CD4-positive, alpha-beta T cell treated with Interleukin-4 for 4 hours (primary cell): ENCODE measurements around the gene KLHDC1.
"Not testable (repeated sequence)": the region's sequence is repeated elsewhere in the genome, so short reads cannot be mapped to it uniquely, and the experiment has no call there.

Source experiments
- DNase-seq: peaks from one replicate; pipeline ENCODE4 v3.0.0-alpha.2; 2020

KLHDC1 gene

GRCh38 chr14:49732896-49733295, 40.0 kb downstream of the KLHDC1 start:
- no peak for DNase-seq

DNA sequence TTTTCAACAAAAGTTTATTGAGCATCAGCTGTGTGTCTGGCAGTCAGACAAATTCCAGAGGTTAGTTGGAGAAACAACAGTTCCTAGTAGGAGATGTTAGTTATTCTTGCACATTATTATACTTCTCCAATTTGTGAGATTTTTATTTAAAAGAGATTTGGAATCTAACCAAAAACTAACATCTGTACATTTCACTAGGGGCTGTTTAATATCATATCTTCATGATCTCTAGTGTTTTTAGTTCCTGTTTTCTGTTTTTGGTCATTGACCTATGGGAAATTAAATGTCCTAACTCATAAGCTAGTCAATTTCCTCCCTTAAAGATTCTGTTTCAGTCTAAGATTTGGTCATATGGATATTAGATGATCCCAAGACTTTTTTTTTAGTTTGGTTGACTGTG, 40.9 kb downstream of the KLHDC1 start:
- DNase-seq = no peak

DNA sequence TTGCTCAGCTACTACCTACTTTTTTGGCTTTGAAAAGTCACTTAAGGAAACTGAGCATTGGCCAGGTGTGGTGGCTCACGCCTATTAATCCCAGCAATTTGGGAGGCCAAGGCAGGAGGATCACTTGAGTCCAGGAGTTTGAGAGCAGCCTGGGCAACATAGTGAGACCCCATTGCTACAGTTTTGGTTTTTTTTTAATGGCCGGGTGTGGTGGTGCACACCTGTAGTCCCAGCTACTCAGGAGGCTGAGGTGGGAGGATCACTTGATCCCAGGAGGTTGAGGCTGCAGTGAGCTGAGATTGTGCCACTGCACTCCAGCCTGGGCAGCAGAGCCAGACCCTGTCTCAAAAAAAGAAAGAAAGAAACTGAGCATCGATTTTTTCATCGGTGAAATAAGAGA, 42.7 kb downstream of the KLHDC1 start:
- not testable (repeated sequence) for DNase-seq

DNA sequence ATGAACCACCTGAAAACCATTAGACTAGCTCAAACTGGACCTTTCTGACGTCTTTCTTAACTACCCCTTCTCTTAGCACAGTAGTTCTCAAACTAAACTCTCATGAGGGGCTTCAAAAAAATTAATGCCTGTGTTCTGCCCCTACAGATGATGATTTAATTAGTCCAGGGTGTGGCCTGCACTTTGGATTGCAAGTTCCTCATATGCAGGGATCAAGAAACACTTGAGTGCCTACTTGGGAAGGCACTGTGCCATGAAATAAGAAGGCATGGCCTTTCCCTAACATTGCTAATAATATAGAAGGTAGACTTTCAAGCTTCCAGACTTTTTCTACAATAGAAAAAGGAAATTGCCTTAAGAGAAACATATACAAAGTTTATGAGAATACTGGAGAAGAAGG, 52.3 kb downstream of the KLHDC1 start:
- DNase-seq = no peak

DNA sequence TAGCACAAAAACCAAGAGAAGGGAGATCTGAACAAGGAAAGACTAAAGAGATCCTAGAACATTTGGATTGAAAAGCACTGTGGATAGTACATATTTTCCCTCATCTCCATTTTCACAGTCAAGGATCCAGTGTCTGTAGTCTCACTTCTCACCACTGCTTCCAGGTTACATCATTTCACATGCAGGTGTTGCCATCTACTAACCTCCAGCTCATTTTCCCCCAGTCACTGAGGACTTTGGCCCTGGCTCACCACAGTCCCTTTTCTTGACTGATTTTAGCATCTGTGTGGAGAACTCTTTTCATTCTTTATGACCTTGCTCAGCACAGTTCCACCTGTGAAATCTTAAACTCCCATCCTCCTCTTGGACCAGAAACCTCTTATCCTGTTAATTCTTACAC, 53.6 kb downstream of the KLHDC1 start:
- DNase-seq = not testable (repeated sequence)

DNA sequence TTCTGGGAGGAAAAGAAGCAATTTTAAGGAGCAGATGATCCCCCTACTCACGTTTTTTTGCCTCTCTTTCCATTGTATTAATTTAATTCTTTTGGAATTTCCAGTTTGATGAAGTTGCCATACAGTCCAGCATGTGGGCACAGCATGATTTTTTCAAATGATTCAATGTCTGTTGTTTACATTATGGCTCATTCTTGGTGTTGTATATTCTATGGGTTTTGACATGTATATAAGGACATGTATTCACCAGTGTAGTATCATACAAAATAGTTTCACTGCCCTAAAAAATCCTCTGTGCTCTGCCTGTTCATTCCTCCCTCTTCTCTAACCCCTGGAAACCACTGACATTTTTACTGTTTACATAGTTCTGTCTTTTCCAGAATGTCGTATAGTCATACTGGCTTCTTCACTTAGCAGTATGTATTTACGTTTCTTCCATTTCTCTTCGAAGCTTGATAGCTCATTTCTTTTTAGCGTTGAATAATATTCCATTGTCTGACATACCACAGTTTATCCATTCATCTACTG, 61.7 kb downstream of the KLHDC1 start:
- DNase-seq = no peak

- DNase-seq = no peak
Measured at GRCh38 chr14:49755378-49755777, 62.5 kb downstream of the KLHDC1 start.

GRCh38 chr14:49761839-49762551, 69.1 kb downstream of the KLHDC1 start:
- no peak for DNase-seq

- no peak for DNase-seq
Measured at GRCh38 chr14:49766839-49767238, 73.9 kb downstream of the KLHDC1 start.

GRCh38 chr14:49767270-49767570, 74.3 kb downstream of the KLHDC1 start:
- DNase-seq = no peak

DNA sequence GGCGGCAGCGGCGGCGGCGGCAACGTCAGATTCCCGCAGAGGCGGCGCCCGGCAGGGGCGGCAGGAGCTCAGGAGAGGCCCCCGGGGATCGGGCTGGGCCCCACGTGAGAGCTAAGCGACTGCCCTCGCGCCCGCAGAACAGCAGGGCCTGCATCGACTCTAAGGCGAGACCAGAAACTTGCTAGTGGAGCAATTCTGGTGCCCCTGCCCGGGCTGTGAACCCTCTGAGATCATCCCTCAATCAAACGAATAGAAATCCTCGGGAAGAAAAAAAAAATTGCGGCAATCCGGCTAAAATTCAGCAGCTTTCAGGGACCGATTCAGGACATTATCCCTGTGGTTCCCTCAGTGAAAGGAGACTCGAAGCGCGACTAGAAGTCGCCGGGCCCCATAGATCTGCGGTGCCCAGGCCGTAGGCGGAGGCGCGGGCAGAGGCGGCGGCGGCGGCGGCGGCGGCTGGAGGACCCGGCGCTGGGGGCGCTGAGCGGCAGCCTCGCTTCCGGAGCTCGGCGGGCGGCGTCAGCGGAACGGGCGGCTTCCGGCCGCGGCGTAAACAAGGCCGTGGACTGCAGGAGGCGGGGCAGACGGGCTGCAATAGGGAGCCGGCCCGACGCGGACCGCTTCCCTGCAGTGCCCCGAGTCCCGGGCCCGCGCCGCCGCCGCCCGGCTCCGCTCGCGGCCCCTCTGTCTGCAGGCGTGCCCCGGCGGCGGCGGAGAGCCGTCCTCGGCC, 74.8 kb downstream of the KLHDC1 start, which contains the start of gene KLHDC2:
TSS of gene KLHDC2 (plus strand) at position 583 of the 730 bp plus-strand sequence. CDS start 316 bp downstream, outside the sequence.
- peak; percentile 89 for DNase-seq

DNA sequence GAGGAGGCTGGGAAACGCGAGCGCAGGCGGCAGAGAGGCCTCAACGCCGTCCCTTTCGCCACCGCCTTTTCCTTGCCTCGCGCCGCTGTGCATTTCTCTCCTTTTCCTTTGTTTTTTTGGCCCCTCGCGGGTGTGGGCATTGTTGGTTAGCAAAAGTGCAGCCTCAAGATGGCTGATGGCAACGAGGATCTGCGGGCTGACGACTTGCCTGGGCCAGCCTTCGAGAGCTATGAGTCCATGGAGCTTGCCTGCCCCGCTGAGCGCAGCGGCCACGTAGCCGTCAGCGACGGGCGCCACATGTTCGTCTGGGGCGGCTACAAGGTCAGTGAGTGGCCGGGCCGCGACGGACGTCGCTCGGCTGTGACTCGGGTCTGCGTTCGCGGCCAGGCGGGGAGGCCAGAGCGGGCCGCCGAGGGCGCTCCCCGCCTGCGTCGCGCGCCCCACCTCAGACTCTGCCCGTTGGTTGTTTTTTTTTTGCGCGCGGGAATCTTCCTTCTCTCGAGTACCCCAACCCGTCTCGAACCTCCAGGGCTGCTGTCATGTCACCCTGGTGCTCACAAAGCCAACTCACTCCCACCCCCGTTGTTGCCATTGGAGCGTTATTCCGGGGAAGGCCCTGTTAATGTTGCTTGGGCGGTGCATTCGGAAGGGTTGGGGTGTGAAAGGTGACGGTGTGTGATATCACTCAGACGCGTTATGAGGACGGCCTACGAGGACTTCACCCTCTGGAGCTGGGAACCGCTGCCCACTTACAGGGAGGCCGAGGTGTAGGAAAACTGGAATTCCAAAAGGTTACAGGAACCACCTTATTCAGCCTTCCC, 75.6 kb downstream of the KLHDC1 start:
- DNase-seq = peak; percentile 79

DNA sequence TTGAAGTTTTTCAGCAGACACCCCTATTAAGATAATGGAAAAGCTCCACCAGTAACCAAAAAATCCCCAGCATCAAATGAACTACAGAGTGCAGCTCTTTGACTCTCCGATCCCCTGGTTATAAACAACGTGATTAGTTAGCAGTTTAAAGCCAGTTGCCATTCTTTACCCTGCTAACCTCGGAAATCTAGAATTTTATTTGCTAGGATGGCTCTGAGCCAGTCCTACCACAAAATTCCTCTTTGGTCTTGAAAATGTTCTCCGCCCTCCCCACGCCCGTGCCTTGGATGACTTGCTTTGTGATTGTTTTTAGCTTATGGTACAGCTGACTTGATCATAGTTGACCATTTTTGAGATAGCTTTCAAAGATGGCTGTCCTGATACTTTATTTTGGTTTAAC, 76.3 kb downstream of the KLHDC1 start:
- DNase-seq = no peak

- DNase-seq = no peak
Measured at GRCh38 chr14:49769581-49770211, 76.8 kb downstream of the KLHDC1 start.

GRCh38 chr14:49770212-49770817, 77.4 kb downstream of the KLHDC1 start:
- DNase-seq = no peak

- not testable (repeated sequence) for DNase-seq
Measured at GRCh38 chr14:49771691-49772090, 78.8 kb downstream of the KLHDC1 start.

DNA sequence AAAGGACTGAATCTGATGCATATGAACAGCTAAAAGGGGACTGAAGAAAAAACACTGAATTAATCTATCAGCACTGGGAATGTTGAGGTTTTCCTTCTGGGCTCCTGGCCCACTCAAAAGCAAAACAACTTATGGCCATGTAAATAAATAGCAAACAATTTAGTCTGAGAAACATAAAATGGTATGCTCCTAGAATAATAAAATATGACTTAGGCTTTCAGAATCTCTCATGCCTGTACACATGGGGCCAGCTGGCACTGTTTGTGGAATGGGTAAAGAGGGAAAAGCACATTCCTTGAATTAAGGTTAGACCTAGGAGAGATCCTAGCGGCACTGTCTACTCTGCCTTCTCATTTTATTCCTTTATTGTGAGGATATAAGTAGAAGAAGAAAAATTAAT, 81.2 kb downstream of the KLHDC1 start:
- DNase-seq = no peak

DNA sequence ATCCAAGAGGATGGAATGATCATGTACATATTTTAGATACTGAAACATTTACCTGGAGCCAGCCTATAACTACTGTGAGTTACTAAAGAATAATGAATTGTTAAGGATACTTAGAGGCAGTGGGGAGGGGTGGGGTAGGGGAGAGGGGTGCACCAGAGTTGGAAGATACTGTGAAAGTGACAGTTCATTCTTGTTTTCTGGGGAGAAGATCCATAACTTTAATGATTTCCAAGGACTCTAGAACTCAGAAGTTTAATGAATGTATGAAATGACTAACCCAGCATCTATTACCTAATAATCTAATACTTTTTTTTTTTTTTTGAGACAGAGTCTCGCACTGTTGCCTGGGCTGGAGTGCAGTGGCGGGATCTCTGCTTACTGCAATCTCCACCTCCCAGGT, 85.5 kb downstream of the KLHDC1 start:
- DNase-seq = no peak

- DNase-seq = not testable (repeated sequence)
Measured at GRCh38 chr14:49781040-49781439, 88.1 kb downstream of the KLHDC1 start.

DNA sequence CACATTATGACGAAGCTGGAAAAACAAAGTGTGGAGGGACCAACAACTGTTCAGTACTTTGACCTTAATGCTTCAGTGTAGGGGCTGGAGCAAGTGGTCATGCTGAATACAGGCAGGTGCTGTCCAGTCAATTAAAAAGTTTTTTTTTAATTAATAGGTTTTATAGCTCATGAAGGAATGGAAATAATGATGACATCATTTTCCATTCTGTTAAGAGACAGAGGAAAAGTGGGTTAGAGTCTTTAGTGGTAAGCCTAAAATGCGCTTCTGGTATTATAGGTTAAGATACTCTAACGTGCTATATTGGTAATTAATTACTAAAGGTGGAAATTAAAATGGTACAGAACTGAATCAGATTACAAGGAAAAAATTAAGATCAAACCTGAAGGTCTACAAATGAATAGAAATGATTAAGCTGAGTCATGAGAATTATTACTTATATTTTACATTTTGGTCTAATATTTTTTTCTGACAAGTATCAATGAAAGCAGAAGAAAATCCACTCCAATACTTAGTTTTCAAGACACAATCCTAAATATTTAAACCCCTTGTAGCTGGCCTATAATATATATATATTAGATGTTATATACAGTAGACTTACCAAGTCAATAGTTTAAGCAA, 90.6 kb downstream of the KLHDC1 start:
- no peak for DNase-seq

DNA sequence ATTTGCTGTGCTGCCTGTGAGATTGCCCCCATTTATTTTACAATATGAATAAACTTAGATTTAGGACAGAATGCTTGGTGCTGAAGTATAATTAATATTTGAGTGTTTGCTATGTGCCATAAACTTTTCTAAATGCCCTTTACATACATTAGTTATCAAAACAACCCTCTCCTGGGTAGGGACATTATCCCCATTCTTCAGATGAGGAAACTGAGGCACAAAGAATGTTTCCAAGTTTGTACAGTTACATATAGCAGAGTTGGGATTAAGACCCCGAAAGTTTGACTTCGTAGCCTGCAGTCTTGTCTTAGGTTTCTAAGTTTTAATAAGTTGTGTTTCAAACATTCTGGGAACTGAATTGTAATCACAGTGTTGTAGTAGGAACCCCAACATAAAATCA, 93.4 kb downstream of the KLHDC1 start:
- no peak for DNase-seq

GRCh38 chr14:49792618-49793017, 99.7 kb downstream of the KLHDC1 start:
- DNase-seq = no peak
